Cardiac fibroblast (primary cell): ENCODE results near the gene MARCHF9.

Source experiments
- DNase-seq, 2 donors: peaks; one replicate each; pipeline versions ENCODE4 v3.0.0 to v3.0.0-alpha.2; 2010; ENCODE audit warnings: low read depth in 2 of 2
- H3K4me3 ChIP-seq, 2 donors: replicated peaks in 1 of 2; 1 replicate in 1 of 2; 2 replicates in 1 of 2; pipeline ENCODE4 v1.5.1; 2011; ENCODE audit warnings: low read depth in 2 of 2, low read length in 2 of 2, mild to moderate bottlenecking in 2 of 2, moderate library complexity in 1 of 2
- CTCF ChIP-seq: IDR thresholded peaks from one replicate; pipeline ENCODE4 v1.5.1; 2011; ENCODE audit warnings: low read depth, mild to moderate bottlenecking, low read length, inconsistent platforms

The MARCHF9 gene

GRCh38 chr12:57776247-57776587 lies 21.3 kb downstream of the MARCHF9 start:
- no peak for DNase-seq
- no peak overlapping the region for H3K4me3 ChIP-seq
- TF ChIP-seq CTCF = no peak

- H3K4me3 ChIP-seq = no peak overlapping the region
- no peak for TF ChIP-seq CTCF
- no peak for DNase-seq
These were observed 22.5 kb downstream of the MARCHF9 start for GRCh38 chr12:57777367-57777766.

GRCh38 chr12:57777911-57778310 lies 23.0 kb downstream of the MARCHF9 start:
- no peak overlapping the region for H3K4me3 ChIP-seq
- DNase-seq = no peak
- no peak for TF ChIP-seq CTCF

- no peak for TF ChIP-seq CTCF
- no peak overlapping the region for H3K4me3 ChIP-seq
These were observed 24.8 kb downstream of the MARCHF9 start for GRCh38 chr12:57779736-57780135.

GRCh38 chr12:57780284-57780897 lies 25.5 kb downstream of the MARCHF9 start:
- H3K4me3 ChIP-seq = no peak overlapping the region
- no peak for DNase-seq
- no peak for TF ChIP-seq CTCF

More at GRCh38 chr12:57779736-57780135, 24.8 kb downstream of the MARCHF9 start:
- peak in 1 of 2 donors; percentile 35 for DNase-seq

GRCh38 chr12:57781244-57781643 lies 26.3 kb downstream of the MARCHF9 start:
- no peak for TF ChIP-seq CTCF
- DNase-seq = no peak
- H3K4me3 ChIP-seq = no peak overlapping the region

- DNase-seq = no peak
- TF ChIP-seq CTCF = no peak
- no peak overlapping the region for H3K4me3 ChIP-seq
These were observed 26.9 kb downstream of the MARCHF9 start for GRCh38 chr12:57781801-57782200.
